D721Med (cell line): ENCODE data around the gene NRSN2.
"Not testable (repeated sequence)": the region's sequence is repeated elsewhere in the genome, so short reads cannot be mapped to it uniquely, and the experiment has no call there.

Experiments used
- DNase-seq: peaks from one replicate; pipeline ENCODE4 v3.0.0; 2011; ENCODE audit warnings: low spot score; ENCODE audit not compliant: insufficient read length
- FAIRE-seq: peaks from 2 replicates; lab custom pipeline; 2011; peaks lifted over from hg19 to GRCh38; lab: Jason Lieb, UNC
- TF ChIP-seq, protein P1 (sequence below): IDR thresholded peaks from 2 replicates; pipeline ENCODE4 v1.5.1; 2012; ENCODE audit warnings: mild to moderate bottlenecking, control low read depth; ENCODE audit not compliant: insufficient read depth; ENCODE audit errors: missing control alignments

Gene NRSN2

DNA sequence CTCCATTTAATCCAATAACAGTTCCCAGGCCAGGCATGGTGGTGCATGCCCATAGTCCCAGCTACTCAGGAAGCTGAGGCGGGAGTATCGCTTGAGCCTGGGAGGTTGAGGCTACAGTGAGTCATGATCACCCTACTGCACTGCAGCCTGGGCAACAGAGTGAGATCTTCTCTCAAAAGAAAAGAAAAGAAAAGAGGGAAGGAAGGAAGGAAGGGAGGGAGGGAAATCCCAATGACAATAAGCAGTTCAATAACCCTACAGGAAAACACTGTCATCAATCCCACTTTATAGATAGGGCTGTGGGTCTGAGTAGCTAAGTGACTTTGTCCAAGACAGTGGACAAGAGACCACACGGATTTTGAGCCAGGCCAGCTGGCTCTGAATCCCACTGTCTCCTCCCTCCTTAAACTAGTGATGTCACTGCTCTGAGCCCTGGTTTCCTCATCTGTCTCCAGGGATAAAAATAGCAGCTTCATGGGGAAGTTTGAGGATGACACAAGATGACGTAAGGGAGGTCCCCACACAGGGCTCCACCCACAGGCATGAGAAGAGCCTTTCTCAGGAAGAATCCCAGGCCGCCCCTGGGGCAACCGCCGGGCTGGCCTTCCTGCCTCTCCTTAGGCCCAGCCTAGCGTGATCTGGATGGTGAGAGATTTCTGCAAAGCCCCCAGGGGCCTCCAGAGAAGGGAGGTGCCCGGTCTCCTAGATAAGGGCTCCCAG lies 26.4 kb downstream of the NRSN2 start:
- FAIRE-seq (no peak), DNase-seq (no peak)
- TF ChIP-seq, protein P1, sequence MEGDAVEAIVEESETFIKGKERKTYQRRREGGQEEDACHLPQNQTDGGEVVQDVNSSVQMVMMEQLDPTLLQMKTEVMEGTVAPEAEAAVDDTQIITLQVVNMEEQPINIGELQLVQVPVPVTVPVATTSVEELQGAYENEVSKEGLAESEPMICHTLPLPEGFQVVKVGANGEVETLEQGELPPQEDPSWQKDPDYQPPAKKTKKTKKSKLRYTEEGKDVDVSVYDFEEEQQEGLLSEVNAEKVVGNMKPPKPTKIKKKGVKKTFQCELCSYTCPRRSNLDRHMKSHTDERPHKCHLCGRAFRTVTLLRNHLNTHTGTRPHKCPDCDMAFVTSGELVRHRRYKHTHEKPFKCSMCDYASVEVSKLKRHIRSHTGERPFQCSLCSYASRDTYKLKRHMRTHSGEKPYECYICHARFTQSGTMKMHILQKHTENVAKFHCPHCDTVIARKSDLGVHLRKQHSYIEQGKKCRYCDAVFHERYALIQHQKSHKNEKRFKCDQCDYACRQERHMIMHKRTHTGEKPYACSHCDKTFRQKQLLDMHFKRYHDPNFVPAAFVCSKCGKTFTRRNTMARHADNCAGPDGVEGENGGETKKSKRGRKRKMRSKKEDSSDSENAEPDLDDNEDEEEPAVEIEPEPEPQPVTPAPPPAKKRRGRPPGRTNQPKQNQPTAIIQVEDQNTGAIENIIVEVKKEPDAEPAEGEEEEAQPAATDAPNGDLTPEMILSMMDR: no peak

DNA sequence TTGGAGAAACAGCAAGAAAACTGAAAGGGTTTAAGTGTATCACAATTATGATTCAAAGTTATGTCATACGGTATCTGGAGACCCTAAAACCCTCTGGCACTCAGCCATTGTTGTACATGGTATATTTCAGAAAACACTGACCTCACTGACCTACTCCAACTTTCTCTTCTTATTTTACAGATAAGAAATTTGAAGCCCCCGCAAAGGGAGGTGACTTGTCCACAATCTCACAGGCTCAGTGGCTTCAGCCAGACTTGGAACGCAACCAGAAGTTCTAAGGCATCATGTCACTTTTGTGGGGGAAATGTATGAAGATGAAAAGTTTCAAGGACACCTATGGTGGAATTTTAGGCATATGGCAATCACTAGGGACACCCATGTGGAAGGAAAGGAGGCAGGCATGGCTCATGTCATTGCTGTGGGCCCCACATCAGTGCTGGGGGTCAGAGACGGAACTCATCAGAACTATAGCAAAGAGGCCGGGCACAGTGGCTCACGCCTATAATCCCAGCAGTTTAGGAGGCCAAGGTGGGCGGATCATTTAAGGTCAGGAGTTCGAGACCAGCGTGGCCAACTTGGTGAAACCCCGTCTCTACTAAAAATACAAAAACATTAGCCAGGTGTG lies 28.5 kb downstream of the NRSN2 start:
- TF ChIP-seq, protein P1: no peak
- no peak for FAIRE-seq

DNA sequence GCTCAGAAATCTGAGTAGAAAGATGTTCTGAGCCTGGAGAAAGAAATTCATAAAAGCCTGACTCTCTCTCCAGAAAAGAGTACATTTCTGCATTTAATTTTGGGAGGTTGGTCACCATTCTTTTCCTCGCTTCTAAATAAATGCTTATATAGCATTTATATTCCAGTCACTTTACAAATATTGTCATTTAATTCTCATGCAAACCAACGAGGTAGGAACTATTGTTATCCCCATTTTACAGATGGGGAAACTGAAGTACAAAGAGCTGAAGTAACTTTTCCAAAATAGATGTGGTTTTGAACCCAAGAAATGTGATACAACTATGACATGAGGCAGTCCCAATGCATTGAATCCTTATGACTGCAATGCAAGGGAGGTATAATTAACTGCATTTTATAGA lies 29.2 kb downstream of the NRSN2 start:
- TF ChIP-seq, protein P1: no peak
- no peak for FAIRE-seq
- no peak for DNase-seq

More for the DNA sequence above, 28.5 kb downstream of the NRSN2 start:
- DNase-seq: no peak

DNA sequence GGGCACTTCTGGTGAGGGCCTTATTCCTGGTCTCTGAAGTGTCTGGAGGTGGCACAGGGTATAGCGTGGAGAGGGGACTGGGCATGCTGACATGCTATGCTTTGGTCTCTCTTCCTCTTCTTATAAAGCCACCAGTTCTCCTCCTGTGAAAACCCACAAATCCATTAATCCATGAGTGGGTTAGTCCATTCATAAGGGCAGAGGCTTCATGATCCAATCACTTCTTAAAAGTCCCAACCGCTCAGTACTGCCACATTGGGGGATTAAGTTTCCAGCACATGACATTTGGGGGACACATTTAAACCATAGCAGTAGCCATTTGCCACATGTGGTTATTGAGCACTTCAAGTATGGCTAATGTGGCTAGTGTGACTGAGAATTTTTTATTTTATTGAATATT lies 29.8 kb downstream of the NRSN2 start:
- DNase-seq (no peak), FAIRE-seq (no peak)
- TF ChIP-seq, protein P1: no peak

DNA sequence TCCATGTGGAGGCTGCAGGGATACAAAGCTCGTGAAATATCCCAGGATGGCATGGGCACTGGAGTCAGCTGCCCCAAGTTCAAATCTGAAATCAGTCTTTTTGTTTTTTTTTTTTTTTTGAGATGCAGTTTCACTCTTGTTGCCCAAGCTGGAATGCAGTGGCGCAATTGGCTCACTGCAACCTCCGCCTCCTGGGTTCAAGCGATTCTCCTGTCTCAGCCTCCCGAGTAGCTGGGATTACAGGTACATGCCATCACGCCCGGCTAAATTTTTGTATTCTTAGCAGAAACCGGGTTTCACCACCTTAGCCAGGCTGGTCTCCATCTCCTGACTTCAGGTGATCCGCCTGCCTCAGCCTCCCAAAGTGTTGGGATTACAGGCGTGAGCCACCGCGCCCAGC lies 30.7 kb downstream of the NRSN2 start:
- DNase-seq, FAIRE-seq: not testable (repeated sequence)

DNA sequence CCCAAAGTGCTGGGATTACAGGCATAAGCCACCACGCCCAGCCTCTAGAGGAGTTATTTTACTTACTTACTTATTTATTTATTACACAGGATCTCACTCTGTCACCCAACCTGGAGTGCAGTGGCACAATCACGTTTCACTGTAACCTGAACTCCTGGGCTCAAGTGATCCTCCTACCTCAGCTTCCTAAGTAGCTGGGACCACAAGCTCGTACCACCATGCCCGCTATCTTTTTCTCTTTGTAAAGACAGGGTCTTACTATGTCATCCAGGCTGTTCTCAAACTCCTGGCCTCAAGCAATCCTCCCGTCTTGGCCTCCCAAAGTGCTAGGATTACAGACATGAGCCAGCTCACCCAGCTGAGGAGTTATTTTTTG lies 32.0 kb downstream of the NRSN2 start:
- TF ChIP-seq, protein P1: no peak
- DNase-seq (no peak), FAIRE-seq (no peak)

DNA sequence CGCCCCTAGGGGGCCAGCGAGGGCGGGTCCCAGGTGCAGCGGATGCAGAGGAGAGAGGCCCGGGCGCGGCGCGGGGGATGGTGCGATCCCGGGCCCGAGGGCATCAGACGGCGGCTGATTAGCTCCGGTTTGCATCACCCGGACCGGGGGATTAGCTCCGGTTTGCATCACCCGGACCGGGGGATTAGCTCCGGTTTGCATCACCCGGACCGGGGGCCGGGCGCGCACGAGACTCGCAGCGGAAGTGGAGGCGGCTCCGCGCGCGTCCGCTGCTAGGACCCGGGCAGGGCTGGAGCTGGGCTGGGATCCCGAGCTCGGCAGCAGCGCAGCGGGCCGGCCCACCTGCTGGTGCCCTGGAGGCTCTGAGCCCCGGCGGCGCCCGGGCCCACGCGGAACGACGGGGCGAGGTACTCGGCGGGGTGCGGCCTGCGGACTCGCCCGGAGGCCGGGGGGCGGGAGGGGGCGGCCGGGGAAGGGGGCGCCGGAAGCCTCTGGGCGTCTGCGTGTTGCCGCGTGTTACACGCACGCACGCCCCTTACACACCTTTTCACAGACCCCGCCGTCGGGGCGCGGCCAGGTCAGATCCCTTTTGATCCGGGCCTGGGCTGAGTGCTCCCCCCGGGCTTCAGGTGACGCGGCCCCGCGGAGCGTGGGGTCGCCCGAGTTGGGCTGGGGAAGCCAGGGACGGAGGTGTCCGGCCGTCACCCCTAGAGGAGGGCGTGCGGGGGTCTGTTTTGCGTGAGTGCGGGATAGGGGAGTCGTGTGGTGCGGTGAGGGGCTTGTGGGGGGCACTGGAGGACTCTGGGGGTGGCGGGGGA lies 34.1 kb downstream of the NRSN2 start:
- TF ChIP-seq, protein P1: no peak
- DNase-seq (no peak), FAIRE-seq (no peak)
